ENCODE data around the gene CCDC85A. TPM values are rescaled to one million over a fixed set of nuclear protein-coding genes. Genes with fewer than 3 reads are reported as not detected.

The CCDC85A gene
- total RNA-seq, 1 experiment from 2014 or later = not detected

DNA sequence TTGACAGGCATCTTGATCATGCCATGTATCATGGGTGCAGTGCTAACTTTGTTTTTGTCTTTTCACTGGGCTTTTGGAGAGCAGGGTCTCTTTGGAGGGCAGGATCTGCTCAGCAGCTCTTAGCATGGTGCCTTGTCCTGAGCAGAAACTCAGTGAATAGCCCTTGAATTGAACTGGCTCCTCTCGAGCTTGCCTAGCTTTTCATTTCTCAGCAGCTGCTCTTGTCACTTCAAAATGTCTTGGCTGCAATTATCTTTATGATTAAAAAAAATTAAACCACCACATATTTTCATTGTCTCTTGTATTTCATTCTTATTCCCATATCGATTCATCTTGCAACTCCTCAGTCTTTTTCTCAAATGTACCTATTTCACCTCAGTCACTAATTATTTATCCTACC, 50.5 kb downstream of the CCDC85A start:
- Histone ChIP-seq H3K4me3 (ENCODE audit: low read depth, low read length) (no peak overlapping the region), H3K9me3 (no peaks in the 10 kb centered on the region), H3K4me1 (no peaks in the 10 kb centered on the region), H3K27me3 (replicated peaks; ENCODE audit: control insufficient read depth, insufficient read depth, low read length) (no peaks in the 10 kb centered on the region), H3K36me3 (ENCODE audit: control insufficient read depth, insufficient read depth, low read length) (no peaks in the 10 kb centered on the region)
- Mint-ChIP-seq H3K36me3 (ENCODE audit: insufficient read depth, unreplicated experiment) (no peaks in the 10 kb centered on the region), H3K4me1 (ENCODE audit: low read depth, unreplicated experiment) (no peaks in the 10 kb centered on the region), H3K27me3 (ENCODE audit: insufficient read depth, unreplicated experiment) (peaks cover 39% of the 10 kb centered on the region), H3K9me3 (ENCODE audit: unreplicated experiment) (no peaks in the 10 kb centered on the region), H3K27ac (ENCODE audit: unreplicated experiment) (no peak overlapping the region), H3K4me3 (ENCODE audit: unreplicated experiment) (no peak overlapping the region)
- no TSS peak for BruUV-seq (replicated peaks)
- intact Hi-C loops (cut with micrococcal nuclease; ENCODE audit: unreplicated experiment) = no loop called here
- ChIA-PET CTCF (no interaction called here), POLR2A (no interaction called here)
- TF ChIP-seq, protein P1, sequence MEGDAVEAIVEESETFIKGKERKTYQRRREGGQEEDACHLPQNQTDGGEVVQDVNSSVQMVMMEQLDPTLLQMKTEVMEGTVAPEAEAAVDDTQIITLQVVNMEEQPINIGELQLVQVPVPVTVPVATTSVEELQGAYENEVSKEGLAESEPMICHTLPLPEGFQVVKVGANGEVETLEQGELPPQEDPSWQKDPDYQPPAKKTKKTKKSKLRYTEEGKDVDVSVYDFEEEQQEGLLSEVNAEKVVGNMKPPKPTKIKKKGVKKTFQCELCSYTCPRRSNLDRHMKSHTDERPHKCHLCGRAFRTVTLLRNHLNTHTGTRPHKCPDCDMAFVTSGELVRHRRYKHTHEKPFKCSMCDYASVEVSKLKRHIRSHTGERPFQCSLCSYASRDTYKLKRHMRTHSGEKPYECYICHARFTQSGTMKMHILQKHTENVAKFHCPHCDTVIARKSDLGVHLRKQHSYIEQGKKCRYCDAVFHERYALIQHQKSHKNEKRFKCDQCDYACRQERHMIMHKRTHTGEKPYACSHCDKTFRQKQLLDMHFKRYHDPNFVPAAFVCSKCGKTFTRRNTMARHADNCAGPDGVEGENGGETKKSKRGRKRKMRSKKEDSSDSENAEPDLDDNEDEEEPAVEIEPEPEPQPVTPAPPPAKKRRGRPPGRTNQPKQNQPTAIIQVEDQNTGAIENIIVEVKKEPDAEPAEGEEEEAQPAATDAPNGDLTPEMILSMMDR (IDR thresholded peaks at IDR 0.05; ENCODE audit: insufficient read depth in 1 of 2, low read depth in 1 of 2, low read length in 1 of 2, severe bottlenecking in 1 of 2, unreplicated experiment in 1 of 2) = no peak
- no peak for DNase-seq

GRCh38 chr2:56239030-56239429, 55.2 kb downstream of the CCDC85A start:
- no peak for DNase-seq
- H3K9me3 ChIP-seq = 0 out of 2 replicates have a peak, but pooled peaks cover 3% of the 10 kb centered on the region
- ChIA-PET POLR2A (no interaction called here), CTCF (no interaction called here)
- H3K36me3 ChIP-seq (ENCODE audit: control insufficient read depth, insufficient read depth, low read length) = no peaks in the 10 kb centered on the region
- no TSS peak for BruUV-seq (replicated peaks)
- Mint-ChIP-seq H3K4me1 (ENCODE audit: low read depth, unreplicated experiment) (no peaks in the 10 kb centered on the region), H3K27ac (ENCODE audit: unreplicated experiment) (no peak overlapping the region), H3K9me3 (ENCODE audit: unreplicated experiment) (peaks cover 19% of the 10 kb centered on the region), H3K27me3 (ENCODE audit: insufficient read depth, unreplicated experiment) (peaks cover 22% of the 10 kb centered on the region), H3K4me3 (ENCODE audit: unreplicated experiment) (no peak overlapping the region), H3K36me3 (ENCODE audit: insufficient read depth, unreplicated experiment) (no peaks in the 10 kb centered on the region)
- TF ChIP-seq, protein P1 (IDR thresholded peaks at IDR 0.05; ENCODE audit: insufficient read depth in 1 of 2, low read depth in 1 of 2, low read length in 1 of 2, severe bottlenecking in 1 of 2, unreplicated experiment in 1 of 2) = no peak
- no peak overlapping the region for H3K4me3 ChIP-seq (ENCODE audit: low read depth, low read length)
- H3K27me3 ChIP-seq (replicated peaks; ENCODE audit: control insufficient read depth, insufficient read depth, low read length) = no peaks in the 10 kb centered on the region
- H3K4me1 ChIP-seq = no peaks in the 10 kb centered on the region; the same call in 1 of the 2 replicates
- intact Hi-C loops (cut with micrococcal nuclease; ENCODE audit: unreplicated experiment) = no loop called here

DNA sequence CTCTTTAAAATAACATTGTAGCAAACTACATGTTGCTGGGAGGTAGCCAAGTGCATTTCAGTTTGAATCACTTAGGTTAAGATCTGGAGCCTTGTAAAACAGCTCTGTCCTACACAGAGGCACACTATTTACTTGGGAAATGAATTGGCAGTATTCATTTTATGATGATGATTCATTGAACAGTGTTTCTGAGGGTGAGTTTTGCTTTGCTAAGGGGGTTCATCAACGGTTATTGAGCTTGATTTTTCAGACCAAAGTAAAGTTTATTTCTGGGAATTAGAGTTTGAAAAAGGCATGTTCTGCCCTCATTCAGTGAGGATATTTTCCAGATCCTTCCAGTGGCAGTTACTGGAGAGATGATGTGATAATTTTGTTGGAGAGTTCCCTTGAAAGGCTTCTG, 55.6 kb downstream of the CCDC85A start:
- CTCF ChIA-PET = no interaction called here
- BruUV-seq (replicated peaks) = no TSS peak
- DNase-seq = no peak
- H3K9me3 ChIP-seq = 0 out of 2 replicates have a peak, but pooled peaks cover 3% of the 10 kb centered on the region
- no peaks in the 10 kb centered on the region; the same call in 1 of the 2 replicates for H3K4me1 ChIP-seq
- POLR2A ChIA-PET = no interaction called here
- intact Hi-C loops (cut with micrococcal nuclease; ENCODE audit: unreplicated experiment) = no loop called here
- TF ChIP-seq, protein P1 (IDR thresholded peaks at IDR 0.05; ENCODE audit: insufficient read depth in 1 of 2, low read depth in 1 of 2, low read length in 1 of 2, severe bottlenecking in 1 of 2, unreplicated experiment in 1 of 2) = no peak
- Mint-ChIP-seq H3K9me3 (ENCODE audit: unreplicated experiment) (peaks cover 19% of the 10 kb centered on the region), H3K27ac (ENCODE audit: unreplicated experiment) (no peak overlapping the region), H3K4me3 (ENCODE audit: unreplicated experiment) (no peak overlapping the region), H3K36me3 (ENCODE audit: insufficient read depth, unreplicated experiment) (no peaks in the 10 kb centered on the region), H3K27me3 (ENCODE audit: insufficient read depth, unreplicated experiment) (peaks cover 21% of the 10 kb centered on the region), H3K4me1 (ENCODE audit: low read depth, unreplicated experiment) (no peaks in the 10 kb centered on the region)
- H3K36me3 ChIP-seq (ENCODE audit: control insufficient read depth, insufficient read depth, low read length) = no peaks in the 10 kb centered on the region
- no peaks in the 10 kb centered on the region for H3K27me3 ChIP-seq (replicated peaks; ENCODE audit: control insufficient read depth, insufficient read depth, low read length)
- H3K4me3 ChIP-seq (ENCODE audit: low read depth, low read length) = no peak overlapping the region
